Glutamatergic neuron (in vitro differentiated cells): ENCODE measurements around the gene CACNG8. TPM values are rescaled to one million over a fixed set of nuclear protein-coding genes. Genes with fewer than 3 reads are reported as not detected.
A peak's percentile ranks its signal among the peaks of the same experiment; 100 is the strongest.

Experiments
- DNase-seq: peaks from one replicate; pipeline ENCODE4 v3.0.0; 2022
- H3K27ac Mint-ChIP-seq: one replicate; pipeline ENCODE4 v1.8.0; 2020; ENCODE audit warnings: mild to moderate bottlenecking, mixed read lengths, inconsistent platforms; ENCODE audit not compliant: unreplicated experiment
- H3K27me3 Mint-ChIP-seq: one replicate; pipeline ENCODE4 v1.8.0; 2020; ENCODE audit warnings: mild to moderate bottlenecking, moderate library complexity, mixed read lengths, inconsistent platforms; ENCODE audit not compliant: unreplicated experiment
- H3K36me3 Mint-ChIP-seq: one replicate; pipeline ENCODE4 v1.8.0; 2020; ENCODE audit warnings: mild to moderate bottlenecking, mixed read lengths, inconsistent platforms; ENCODE audit not compliant: unreplicated experiment
- H3K4me1 Mint-ChIP-seq: one replicate; pipeline ENCODE4 v1.8.0; 2020; ENCODE audit warnings: mild to moderate bottlenecking, low read depth, mixed read lengths, inconsistent platforms; ENCODE audit not compliant: unreplicated experiment
- H3K4me3 Mint-ChIP-seq: one replicate; pipeline ENCODE4 v1.8.0; 2020; ENCODE audit warnings: mild to moderate bottlenecking, mixed read lengths, inconsistent platforms; ENCODE audit not compliant: unreplicated experiment
- H3K9me3 Mint-ChIP-seq: one replicate; pipeline ENCODE4 v1.8.0; 2020; ENCODE audit warnings: mild to moderate bottlenecking, moderate library complexity, mixed read lengths, inconsistent platforms; ENCODE audit not compliant: unreplicated experiment
- total RNA-seq: library from RNA; stranded (reverse); fragmentation: NEBNext Ultra II Directional; extraction: Animal tissue kit (Norgen Biotek cat#: 25700); gene quantifications from one replicate; pipeline ENCODE4 v1.2.1, GENCODE V29; 2021; ENCODE audit not compliant: unreplicated experiment
- TF ChIP-seq, protein P1 (sequence below): fragments of 200-600 bp; sonication (generic); IDR thresholded peaks from one replicate; pipeline ENCODE4 v1.5.0; 2021; ENCODE audit not compliant: partially characterized antibody, unreplicated experiment

CACNG8 gene
- total RNA-seq, 1 donor from 2014 or later: 4.3 TPM

- H3K36me3 Mint-ChIP-seq: peaks cover 19% of the 10 kb centered on the region
- no peak for DNase-seq
- no peak overlapping the region for H3K27ac Mint-ChIP-seq
- no peak overlapping the region for H3K4me3 Mint-ChIP-seq
- no peaks in the 10 kb centered on the region for H3K27me3 Mint-ChIP-seq
- peaks cover 1% of the 10 kb centered on the region for H3K9me3 Mint-ChIP-seq
- TF ChIP-seq, protein P1, sequence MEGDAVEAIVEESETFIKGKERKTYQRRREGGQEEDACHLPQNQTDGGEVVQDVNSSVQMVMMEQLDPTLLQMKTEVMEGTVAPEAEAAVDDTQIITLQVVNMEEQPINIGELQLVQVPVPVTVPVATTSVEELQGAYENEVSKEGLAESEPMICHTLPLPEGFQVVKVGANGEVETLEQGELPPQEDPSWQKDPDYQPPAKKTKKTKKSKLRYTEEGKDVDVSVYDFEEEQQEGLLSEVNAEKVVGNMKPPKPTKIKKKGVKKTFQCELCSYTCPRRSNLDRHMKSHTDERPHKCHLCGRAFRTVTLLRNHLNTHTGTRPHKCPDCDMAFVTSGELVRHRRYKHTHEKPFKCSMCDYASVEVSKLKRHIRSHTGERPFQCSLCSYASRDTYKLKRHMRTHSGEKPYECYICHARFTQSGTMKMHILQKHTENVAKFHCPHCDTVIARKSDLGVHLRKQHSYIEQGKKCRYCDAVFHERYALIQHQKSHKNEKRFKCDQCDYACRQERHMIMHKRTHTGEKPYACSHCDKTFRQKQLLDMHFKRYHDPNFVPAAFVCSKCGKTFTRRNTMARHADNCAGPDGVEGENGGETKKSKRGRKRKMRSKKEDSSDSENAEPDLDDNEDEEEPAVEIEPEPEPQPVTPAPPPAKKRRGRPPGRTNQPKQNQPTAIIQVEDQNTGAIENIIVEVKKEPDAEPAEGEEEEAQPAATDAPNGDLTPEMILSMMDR: no peak
- peaks cover 3% of the 10 kb centered on the region for H3K4me1 Mint-ChIP-seq
These were observed 26.7 kb upstream of the CACNG8 start for GRCh38 chr19:53936029-53936428.

DNA sequence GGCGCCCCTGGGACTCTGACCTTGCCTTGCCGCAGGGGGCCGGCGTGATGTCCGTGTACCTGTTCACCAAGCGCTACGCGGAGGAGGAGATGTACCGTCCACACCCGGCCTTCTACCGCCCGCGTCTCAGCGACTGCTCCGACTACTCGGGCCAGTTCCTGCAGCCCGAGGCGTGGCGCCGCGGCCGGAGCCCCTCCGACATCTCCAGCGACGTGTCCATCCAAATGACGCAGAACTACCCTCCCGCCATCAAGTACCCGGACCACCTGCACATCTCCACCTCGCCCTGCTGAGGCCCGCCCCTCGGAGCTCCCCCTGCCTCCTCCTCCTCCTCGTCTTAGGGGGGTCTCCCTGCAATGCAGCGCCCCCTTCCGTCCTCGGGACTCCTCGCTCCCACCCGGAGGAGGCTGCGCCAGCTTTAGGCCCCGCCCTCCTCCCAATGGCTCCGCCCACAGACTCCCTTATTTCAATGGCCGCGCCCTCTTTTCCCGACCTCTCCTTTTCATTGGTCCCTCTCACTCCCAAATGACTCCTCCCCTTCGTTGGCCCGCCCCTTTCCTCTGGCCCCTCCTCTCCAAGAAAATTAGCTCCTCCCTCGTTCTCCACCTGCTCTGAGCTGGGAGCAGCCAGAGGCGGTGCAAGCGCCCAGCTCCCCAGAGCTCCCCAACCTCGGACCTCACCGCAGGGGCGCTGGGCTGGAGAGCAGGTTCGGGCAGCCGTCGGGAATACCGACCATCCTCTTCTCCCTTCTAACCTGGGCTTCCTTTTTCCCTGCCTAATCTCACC lies 20.5 kb upstream of the CACNG8 start:
- peak; percentile 87 for DNase-seq
- Mint-ChIP-seq H3K4me3 (peak overlapping the region; percentile 74), H3K9me3 (peaks cover 5% of the 10 kb centered on the region), H3K27ac (no peak overlapping the region), H3K4me1 (peaks cover 6% of the 10 kb centered on the region), H3K36me3 (peaks cover 23% of the 10 kb centered on the region), H3K27me3 (peaks cover 4% of the 10 kb centered on the region)
- TF ChIP-seq, protein P1: peak; percentile 58

DNA sequence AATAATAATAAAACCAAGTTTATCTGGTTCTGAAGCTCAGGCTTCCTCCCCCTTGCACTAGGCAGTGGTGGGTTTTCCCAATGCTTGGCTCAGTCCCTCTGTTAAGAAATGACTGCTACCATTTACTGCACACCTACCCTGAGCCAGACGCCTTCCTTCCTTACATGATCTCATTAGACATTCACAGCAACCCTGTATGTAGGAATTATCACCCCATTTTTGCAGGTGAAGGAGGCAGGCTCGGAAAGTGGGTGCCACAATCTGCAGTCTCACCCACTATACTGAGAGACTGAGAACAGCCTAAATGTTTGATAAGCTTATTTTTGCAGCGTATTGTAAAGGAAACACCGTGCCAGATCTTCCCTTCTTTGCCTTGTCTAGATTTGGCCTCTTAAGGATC lies 18.3 kb upstream of the CACNG8 start:
- no peak overlapping the region for H3K27ac Mint-ChIP-seq
- H3K9me3 Mint-ChIP-seq: peaks cover 5% of the 10 kb centered on the region
- peaks cover 6% of the 10 kb centered on the region for H3K4me1 Mint-ChIP-seq
- peaks cover 4% of the 10 kb centered on the region for H3K27me3 Mint-ChIP-seq
- no peak for DNase-seq
- H3K36me3 Mint-ChIP-seq: peaks cover 16% of the 10 kb centered on the region
- TF ChIP-seq, protein P1: no peak
- no peak overlapping the region for H3K4me3 Mint-ChIP-seq

- Mint-ChIP-seq H3K4me1 (peaks cover 6% of the 10 kb centered on the region), H3K27me3 (peaks cover 4% of the 10 kb centered on the region), H3K27ac (no peak overlapping the region), H3K9me3 (peaks cover 5% of the 10 kb centered on the region), H3K36me3 (peaks cover 11% of the 10 kb centered on the region), H3K4me3 (peak overlapping the region; percentile 76)
- TF ChIP-seq, protein P1: no peak
- DNase-seq: no peak
These were observed 17.8 kb upstream of the CACNG8 start for GRCh38 chr19:53944933-53945332.

GRCh38 chr19:53945441-53945840 lies 17.3 kb upstream of the CACNG8 start:
- H3K4me3 Mint-ChIP-seq: peak overlapping the region; percentile 76
- H3K36me3 Mint-ChIP-seq: peaks cover 7% of the 10 kb centered on the region
- peak; percentile 58 for DNase-seq
- H3K27ac Mint-ChIP-seq: peak overlapping the region; percentile 64
- H3K27me3 Mint-ChIP-seq: peaks cover 4% of the 10 kb centered on the region
- TF ChIP-seq, protein P1: no peak
- peaks cover 6% of the 10 kb centered on the region for H3K4me1 Mint-ChIP-seq
- H3K9me3 Mint-ChIP-seq: peaks cover 4% of the 10 kb centered on the region
